ENCODE data around the gene PIGQ.
"Not testable (repeated sequence)": the region's sequence is repeated elsewhere in the genome, so short reads cannot be mapped to it uniquely, and the experiment has no call there.

PIGQ gene

GRCh38 chr16:588889-589657 is 19.3 kb downstream of the PIGQ start:
- peak; percentile 66 for DNase-seq

- DNase-seq: peak; percentile 83
Measured at GRCh38 chr16:589658-590187, 20.0 kb downstream of the PIGQ start, which contains the start of gene RAB40C. Gene RAB40C, plus strand, starts transcription at chr16:590066. Its CDS starts 226 bp downstream, at chr16:590292.

GRCh38 chr16:590188-590814 is 20.5 kb downstream of the PIGQ start:
- DNase-seq: no peak

GRCh38 chr16:590815-591200 is 21.0 kb downstream of the PIGQ start:
- DNase-seq: no peak

- no peak for DNase-seq
Measured at GRCh38 chr16:591231-591630, 21.5 kb downstream of the PIGQ start.

GRCh38 chr16:591892-592517 is 22.2 kb downstream of the PIGQ start:
- DNase-seq: no peak

- peak; percentile 32 for DNase-seq
Measured at GRCh38 chr16:592518-593306, 22.9 kb downstream of the PIGQ start.

GRCh38 chr16:593406-593805 is 23.6 kb downstream of the PIGQ start:
- no peak for DNase-seq

- DNase-seq: no peak
Measured at GRCh38 chr16:593807-594206, 24.0 kb downstream of the PIGQ start.

- no peak for DNase-seq
Measured at GRCh38 chr16:595094-595528, 25.3 kb downstream of the PIGQ start.

GRCh38 chr16:595942-596735 is 26.4 kb downstream of the PIGQ start:
- no peak for DNase-seq

- no peak for DNase-seq
Measured at GRCh38 chr16:596736-597060, 26.9 kb downstream of the PIGQ start.

GRCh38 chr16:597655-598054 is 27.9 kb downstream of the PIGQ start:
- DNase-seq: not testable (repeated sequence)

- DNase-seq: no peak
Measured at GRCh38 chr16:598823-599739, 29.3 kb downstream of the PIGQ start.

- no peak for DNase-seq
Measured at GRCh38 chr16:600781-601180, 31.0 kb downstream of the PIGQ start.

GRCh38 chr16:603933-604332 is 34.2 kb downstream of the PIGQ start:
- no peak for DNase-seq

GRCh38 chr16:606656-607307 is 37.0 kb downstream of the PIGQ start:
- peak; percentile 95 for DNase-seq

GRCh38 chr16:608019-608418 is 38.3 kb downstream of the PIGQ start:
- DNase-seq: no peak

- DNase-seq: no peak
Measured at GRCh38 chr16:609316-609715, 39.5 kb downstream of the PIGQ start.

GRCh38 chr16:609984-610383 is 40.2 kb downstream of the PIGQ start:
- no peak for DNase-seq

Data from NCI-H524 treated with DMSO at 0.1 percent for 48 hours (cell line).